ENCODE measurements around the gene LGALS9. TPM values are rescaled to one million over a fixed set of nuclear protein-coding genes. Genes with fewer than 3 reads are reported as not detected.

The LGALS9 gene
- total RNA-seq: 1.1 and 1.3 TPM in 2 replicates

GRCh38 chr17:27630607-27631410 is at the start of gene LGALS9:
TSS of gene LGALS9 (plus strand) at chr17:27631188. CDS start at chr17:27631266, 78 bp downstream.

Other genes starting within 250 kb of the LGALS9 start
- gene KSR1, start 174.7 kb upstream of the LGALS9 start, total RNA-seq: 26.1 and 30.8 TPM in 2 replicates
- under 0.01 TPM in 1 of 2 replicates, not detected in the other for gene NOS2, start 169.3 kb downstream of the LGALS9 start, total RNA-seq

All from smooth muscle cell of the pulmonary artery (primary cell).